ENCODE results near the gene GTF3A.

The GTF3A gene

DNA sequence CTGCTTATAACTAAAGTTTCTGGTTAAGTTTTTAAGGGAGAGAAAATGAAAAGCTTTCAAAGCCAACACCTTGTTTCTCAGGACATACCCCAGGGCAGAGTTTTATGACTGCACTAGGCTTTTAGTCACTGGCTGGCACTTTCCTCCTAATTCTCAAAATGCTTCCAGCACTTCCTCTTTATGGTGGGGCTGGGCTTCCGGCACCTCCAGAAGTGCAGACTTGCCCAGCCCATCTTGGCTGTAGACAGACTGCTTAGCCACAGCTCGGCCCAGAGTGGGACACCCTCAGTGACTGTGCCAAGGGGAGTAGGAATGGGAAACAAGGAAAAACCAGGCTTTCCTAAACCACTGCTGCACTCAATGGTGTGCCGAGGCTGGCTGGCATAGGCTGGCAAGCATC is 23.2 kb upstream of the GTF3A start:
- no peaks in the 10 kb centered on the region for H3K4me1 ChIP-seq (ENCODE audit: control insufficient read depth, insufficient read depth, low read length)
- no peaks in the 10 kb centered on the region for H3K36me3 ChIP-seq (ENCODE audit: control insufficient read depth in 2 of 2, insufficient read depth in 1 of 2, low read length in 2 of 2)
- POLR2A ChIA-PET: no interaction called here
- H3K9me3 ChIP-seq (ENCODE audit: control insufficient read depth, insufficient read depth, low read depth, low read length): no peaks in the 10 kb centered on the region
- CTCF ChIA-PET: interaction anchor here (0.6 to 0.8 kb wide), 2 partner anchors 22 to 26 kb away, joined by 5 read pairs; no protein-coding TSS in a partner anchor
- no peak overlapping the region for H3K4me3 ChIP-seq (ENCODE audit: low read depth, low read length)
- TF ChIP-seq ZNF785 (tag by site-specific recombination; IDR thresholded peaks at IDR 0.05): no peak
- no peak overlapping the region for H3K27ac ChIP-seq (ENCODE audit: extremely low read depth, low read depth, low read length)

DNA sequence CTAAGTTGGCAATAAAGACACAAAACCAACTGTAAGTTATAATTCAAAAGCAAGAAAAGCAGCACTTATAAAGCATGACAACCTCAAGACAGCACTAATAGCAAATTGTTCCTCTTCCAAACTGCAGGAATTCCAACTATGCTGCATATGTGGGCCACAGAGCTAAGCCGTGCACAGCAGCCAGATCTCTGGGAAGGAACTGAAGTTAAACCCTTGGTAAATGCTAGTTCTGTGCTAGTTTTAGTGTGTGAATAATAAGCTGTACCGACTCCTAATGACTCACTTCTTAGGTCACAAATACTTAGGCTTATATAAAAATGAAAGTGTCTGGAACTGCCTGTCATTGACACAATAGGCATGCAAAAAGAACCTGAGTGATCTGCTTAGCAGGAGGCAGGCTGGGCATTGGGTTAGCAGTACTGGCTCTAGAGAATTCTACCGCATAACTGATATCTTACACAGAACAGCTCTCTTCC is 21.2 kb upstream of the GTF3A start:
- CTCF ChIA-PET: interaction anchor here (1.0 to 1.3 kb wide), 4 partner anchors 24 to 551 kb away, joined by 3 to 9 read pairs (median 4); no protein-coding TSS in a partner anchor
- POLR2A ChIA-PET: no interaction called here

More for the DNA sequence above, 21.2 kb upstream of the GTF3A start:
- TF ChIP-seq ZNF169 (tag by site-specific recombination; IDR thresholded peaks at IDR 0.05) (no peak), ZNF571 (tag by site-specific recombination; IDR thresholded peaks at IDR 0.05) (no peak), RBAK (tag by site-specific recombination; IDR thresholded peaks at IDR 0.05) (no peak), ZNF433 (tag by site-specific recombination; IDR thresholded peaks at IDR 0.05; ENCODE audit: low read depth) (no peak), REPIN1 (tag by site-specific recombination; IDR thresholded peaks at IDR 0.05; ENCODE audit: low read depth) (no peak), MZF1 (tag by site-specific recombination; IDR thresholded peaks at IDR 0.05; ENCODE audit: borderline replicate concordance) (no peak), ZNF202 (tag by site-specific recombination; IDR thresholded peaks at IDR 0.05; ENCODE audit: borderline replicate concordance) (no peak), ZNF664 (tag by site-specific recombination; IDR thresholded peaks at IDR 0.05) (no peak), ZFP37 (tag by site-specific recombination; IDR thresholded peaks at IDR 0.05) (no peak), SCRT2 (tag by site-specific recombination; IDR thresholded peaks at IDR 0.05) (no peak), ZSCAN30 (tag by site-specific recombination; IDR thresholded peaks at IDR 0.05) (no peak), KLF1 (tag by site-specific recombination; IDR thresholded peaks at IDR 0.05) (no peak), ZNF239 (tag by site-specific recombination; IDR thresholded peaks at IDR 0.05) (no peak), ZNF596 (tag by site-specific recombination; IDR thresholded peaks at IDR 0.05) (no peak)
- TF ChIP-seq, protein P1, sequence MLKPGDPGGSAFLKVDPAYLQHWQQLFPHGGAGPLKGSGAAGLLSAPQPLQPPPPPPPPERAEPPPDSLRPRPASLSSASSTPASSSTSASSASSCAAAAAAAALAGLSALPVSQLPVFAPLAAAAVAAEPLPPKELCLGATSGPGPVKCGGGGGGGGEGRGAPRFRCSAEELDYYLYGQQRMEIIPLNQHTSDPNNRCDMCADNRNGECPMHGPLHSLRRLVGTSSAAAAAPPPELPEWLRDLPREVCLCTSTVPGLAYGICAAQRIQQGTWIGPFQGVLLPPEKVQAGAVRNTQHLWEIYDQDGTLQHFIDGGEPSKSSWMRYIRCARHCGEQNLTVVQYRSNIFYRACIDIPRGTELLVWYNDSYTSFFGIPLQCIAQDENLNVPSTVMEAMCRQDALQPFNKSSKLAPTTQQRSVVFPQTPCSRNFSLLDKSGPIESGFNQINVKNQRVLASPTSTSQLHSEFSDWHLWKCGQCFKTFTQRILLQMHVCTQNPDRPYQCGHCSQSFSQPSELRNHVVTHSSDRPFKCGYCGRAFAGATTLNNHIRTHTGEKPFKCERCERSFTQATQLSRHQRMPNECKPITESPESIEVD (tag by site-specific recombination; IDR thresholded peaks at IDR 0.05): no peak
- TF ChIP-seq, protein P2, sequence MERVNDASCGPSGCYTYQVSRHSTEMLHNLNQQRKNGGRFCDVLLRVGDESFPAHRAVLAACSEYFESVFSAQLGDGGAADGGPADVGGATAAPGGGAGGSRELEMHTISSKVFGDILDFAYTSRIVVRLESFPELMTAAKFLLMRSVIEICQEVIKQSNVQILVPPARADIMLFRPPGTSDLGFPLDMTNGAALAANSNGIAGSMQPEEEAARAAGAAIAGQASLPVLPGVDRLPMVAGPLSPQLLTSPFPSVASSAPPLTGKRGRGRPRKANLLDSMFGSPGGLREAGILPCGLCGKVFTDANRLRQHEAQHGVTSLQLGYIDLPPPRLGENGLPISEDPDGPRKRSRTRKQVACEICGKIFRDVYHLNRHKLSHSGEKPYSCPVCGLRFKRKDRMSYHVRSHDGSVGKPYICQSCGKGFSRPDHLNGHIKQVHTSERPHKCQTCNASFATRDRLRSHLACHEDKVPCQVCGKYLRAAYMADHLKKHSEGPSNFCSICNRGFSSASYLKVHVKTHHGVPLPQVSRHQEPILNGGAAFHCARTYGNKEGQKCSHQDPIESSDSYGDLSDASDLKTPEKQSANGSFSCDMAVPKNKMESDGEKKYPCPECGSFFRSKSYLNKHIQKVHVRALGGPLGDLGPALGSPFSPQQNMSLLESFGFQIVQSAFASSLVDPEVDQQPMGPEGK (tag by site-specific recombination; IDR thresholded peaks at IDR 0.05): no peak
- TF ChIP-seq, protein P3, sequence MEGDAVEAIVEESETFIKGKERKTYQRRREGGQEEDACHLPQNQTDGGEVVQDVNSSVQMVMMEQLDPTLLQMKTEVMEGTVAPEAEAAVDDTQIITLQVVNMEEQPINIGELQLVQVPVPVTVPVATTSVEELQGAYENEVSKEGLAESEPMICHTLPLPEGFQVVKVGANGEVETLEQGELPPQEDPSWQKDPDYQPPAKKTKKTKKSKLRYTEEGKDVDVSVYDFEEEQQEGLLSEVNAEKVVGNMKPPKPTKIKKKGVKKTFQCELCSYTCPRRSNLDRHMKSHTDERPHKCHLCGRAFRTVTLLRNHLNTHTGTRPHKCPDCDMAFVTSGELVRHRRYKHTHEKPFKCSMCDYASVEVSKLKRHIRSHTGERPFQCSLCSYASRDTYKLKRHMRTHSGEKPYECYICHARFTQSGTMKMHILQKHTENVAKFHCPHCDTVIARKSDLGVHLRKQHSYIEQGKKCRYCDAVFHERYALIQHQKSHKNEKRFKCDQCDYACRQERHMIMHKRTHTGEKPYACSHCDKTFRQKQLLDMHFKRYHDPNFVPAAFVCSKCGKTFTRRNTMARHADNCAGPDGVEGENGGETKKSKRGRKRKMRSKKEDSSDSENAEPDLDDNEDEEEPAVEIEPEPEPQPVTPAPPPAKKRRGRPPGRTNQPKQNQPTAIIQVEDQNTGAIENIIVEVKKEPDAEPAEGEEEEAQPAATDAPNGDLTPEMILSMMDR (tag by site-specific recombination; IDR thresholded peaks at IDR 0.05): no peak
- TF ChIP-seq, protein P4, sequence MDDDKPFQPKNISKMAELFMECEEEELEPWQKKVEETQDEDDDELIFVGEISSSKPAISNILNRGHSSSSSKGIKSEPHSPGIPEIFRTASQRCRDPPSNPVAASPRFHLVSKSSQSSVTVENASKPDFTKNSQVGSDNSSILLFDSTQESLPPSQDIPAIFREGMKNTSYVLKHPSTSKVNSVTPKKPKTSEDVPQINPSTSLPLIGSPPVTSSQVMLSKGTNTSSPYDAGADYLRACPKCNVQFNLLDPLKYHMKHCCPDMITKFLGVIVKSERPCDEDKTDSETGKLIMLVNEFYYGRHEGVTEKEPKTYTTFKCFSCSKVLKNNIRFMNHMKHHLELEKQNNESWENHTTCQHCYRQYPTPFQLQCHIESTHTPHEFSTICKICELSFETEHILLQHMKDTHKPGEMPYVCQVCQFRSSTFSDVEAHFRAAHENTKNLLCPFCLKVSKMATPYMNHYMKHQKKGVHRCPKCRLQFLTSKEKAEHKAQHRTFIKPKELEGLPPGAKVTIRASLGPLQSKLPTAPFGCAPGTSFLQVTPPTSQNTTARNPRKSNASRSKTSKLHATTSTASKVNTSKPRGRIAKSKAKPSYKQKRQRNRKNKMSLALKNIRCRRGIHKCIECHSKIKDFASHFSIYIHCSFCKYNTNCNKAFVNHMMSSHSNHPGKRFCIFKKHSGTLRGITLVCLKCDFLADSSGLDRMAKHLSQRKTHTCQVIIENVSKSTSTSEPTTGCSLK (tag by site-specific recombination; IDR thresholded peaks at IDR 0.05): no peak
- H3K36me3 ChIP-seq (ENCODE audit: control insufficient read depth in 2 of 2, insufficient read depth in 1 of 2, low read length in 2 of 2): no peaks in the 10 kb centered on the region
- no peaks in the 10 kb centered on the region for H3K4me1 ChIP-seq (ENCODE audit: control insufficient read depth, insufficient read depth, low read length)
- no peaks in the 10 kb centered on the region for H3K9me3 ChIP-seq (ENCODE audit: control insufficient read depth, insufficient read depth, low read depth, low read length)
- H3K27ac ChIP-seq (ENCODE audit: extremely low read depth, low read depth, low read length): no peak overlapping the region
- no peak overlapping the region for H3K4me3 ChIP-seq (ENCODE audit: low read depth, low read length)
